HG02798 (cell line): ENCODE measurements around the gene RALA.
"Not testable (repeated sequence)": the region's sequence is repeated elsewhere in the genome, so short reads cannot be mapped to it uniquely, and the experiment has no call there.

Experiments used
- ATAC-seq: cut with Tn5 transposase; IDR thresholded peaks from one replicate; pipeline ENCODE4 v1.9.1; 2021; ENCODE audit warnings: mild to moderate bottlenecking; ENCODE audit not compliant: unreplicated experiment, poor library complexity

The RALA gene

GRCh38 chr7:39720586-39720985 lies 97.2 kb downstream of the RALA start:
- no peak for ATAC-seq

GRCh38 chr7:39721345-39721744 lies 98.0 kb downstream of the RALA start:
- ATAC-seq, result no peak

- no peak for ATAC-seq
Observed at GRCh38 chr7:39721919-39722597, 98.7 kb downstream of the RALA start.

GRCh38 chr7:39727231-39728012 lies 104.0 kb downstream of the RALA start:
- ATAC-seq, result no peak

- peak; percentile 96 for ATAC-seq
Observed at GRCh38 chr7:39732837-39733804, 109.7 kb downstream of the RALA start.

GRCh38 chr7:39733881-39734632 lies 110.7 kb downstream of the RALA start:
- ATAC-seq, result no peak

GRCh38 chr7:39734633-39735004 lies 111.2 kb downstream of the RALA start:
- ATAC-seq, result no peak

- no peak for ATAC-seq
Observed at GRCh38 chr7:39735903-39736302, 112.5 kb downstream of the RALA start.

GRCh38 chr7:39741942-39742623 lies 118.7 kb downstream of the RALA start:
- ATAC-seq, result no peak

- no peak for ATAC-seq
Observed at GRCh38 chr7:39744620-39745019, 121.2 kb downstream of the RALA start.

GRCh38 chr7:39745320-39745719 lies 121.9 kb downstream of the RALA start:
- ATAC-seq, result no peak

GRCh38 chr7:39746103-39746819 lies 122.9 kb downstream of the RALA start:
- peak; percentile 49 for ATAC-seq

GRCh38 chr7:39749177-39749576 lies 125.8 kb downstream of the RALA start:
- ATAC-seq, result no peak

GRCh38 chr7:39749717-39750116 lies 126.3 kb downstream of the RALA start:
- ATAC-seq, result no peak

GRCh38 chr7:39750253-39751077 lies 127.1 kb downstream of the RALA start:
- no peak for ATAC-seq

- ATAC-seq, result not testable (repeated sequence)
Observed at GRCh38 chr7:39753237-39753636, 129.9 kb downstream of the RALA start.

GRCh38 chr7:39753823-39754325 lies 130.5 kb downstream of the RALA start:
- ATAC-seq, result no peak
